ENCODE data around the gene PPM1E.

DNA sequence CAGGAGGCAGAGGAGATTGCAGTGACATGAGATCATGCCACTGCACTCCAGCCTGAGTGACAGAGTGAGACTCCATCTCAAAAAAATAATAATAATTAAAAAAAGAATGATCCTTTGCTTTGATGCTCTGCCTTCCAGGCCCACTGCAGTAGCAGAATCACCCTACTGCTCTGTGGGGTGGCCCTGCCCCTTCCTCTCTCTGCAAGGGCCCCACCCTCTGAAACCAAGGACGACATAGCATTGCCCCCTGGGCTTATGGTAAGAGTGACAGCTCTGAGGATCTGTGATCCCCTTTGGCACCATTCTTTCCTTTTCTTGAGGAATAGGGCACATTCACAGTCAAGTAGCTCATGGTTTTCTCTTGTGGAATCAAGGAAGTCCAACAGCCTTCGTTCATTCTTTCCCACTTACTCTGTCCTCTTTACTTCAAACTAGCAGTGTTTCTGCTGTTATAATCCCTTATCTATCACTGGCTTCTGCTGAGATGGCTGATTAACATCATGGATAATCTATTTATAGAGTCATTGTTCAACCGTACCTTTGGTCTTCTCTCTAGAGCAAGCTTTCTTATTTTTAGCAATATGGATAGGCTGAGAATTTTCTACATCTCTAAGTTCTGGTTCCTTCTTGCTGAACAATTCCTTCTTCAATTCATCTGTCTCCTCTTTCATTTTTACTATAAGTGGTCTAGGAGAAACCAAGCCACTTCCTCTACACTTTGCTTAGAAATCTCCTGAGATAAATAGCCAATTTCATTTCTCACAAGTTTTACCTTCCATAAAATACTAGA, 49.1 kb upstream of the PPM1E start:
- TF ChIP-seq, protein P1, sequence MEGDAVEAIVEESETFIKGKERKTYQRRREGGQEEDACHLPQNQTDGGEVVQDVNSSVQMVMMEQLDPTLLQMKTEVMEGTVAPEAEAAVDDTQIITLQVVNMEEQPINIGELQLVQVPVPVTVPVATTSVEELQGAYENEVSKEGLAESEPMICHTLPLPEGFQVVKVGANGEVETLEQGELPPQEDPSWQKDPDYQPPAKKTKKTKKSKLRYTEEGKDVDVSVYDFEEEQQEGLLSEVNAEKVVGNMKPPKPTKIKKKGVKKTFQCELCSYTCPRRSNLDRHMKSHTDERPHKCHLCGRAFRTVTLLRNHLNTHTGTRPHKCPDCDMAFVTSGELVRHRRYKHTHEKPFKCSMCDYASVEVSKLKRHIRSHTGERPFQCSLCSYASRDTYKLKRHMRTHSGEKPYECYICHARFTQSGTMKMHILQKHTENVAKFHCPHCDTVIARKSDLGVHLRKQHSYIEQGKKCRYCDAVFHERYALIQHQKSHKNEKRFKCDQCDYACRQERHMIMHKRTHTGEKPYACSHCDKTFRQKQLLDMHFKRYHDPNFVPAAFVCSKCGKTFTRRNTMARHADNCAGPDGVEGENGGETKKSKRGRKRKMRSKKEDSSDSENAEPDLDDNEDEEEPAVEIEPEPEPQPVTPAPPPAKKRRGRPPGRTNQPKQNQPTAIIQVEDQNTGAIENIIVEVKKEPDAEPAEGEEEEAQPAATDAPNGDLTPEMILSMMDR (IDR thresholded peaks at IDR 0.05; ENCODE audit: low read depth, low read length): no peak
- TF ChIP-seq EZH2phosphoT487 (IDR thresholded peaks at IDR 0.05; ENCODE audit: low read depth): no peak

Data from OCI-LY3 (cell line).